NCI-H82 (cell line): ENCODE measurements around the gene ACKR1.
A peak's percentile ranks its signal among the peaks of the same experiment; 100 is the strongest.

Source experiments
- DNase-seq: peaks from one replicate; lab custom pipeline; 2025; lab: John Stamatoyannopoulos, UW

Gene ACKR1

DNA sequence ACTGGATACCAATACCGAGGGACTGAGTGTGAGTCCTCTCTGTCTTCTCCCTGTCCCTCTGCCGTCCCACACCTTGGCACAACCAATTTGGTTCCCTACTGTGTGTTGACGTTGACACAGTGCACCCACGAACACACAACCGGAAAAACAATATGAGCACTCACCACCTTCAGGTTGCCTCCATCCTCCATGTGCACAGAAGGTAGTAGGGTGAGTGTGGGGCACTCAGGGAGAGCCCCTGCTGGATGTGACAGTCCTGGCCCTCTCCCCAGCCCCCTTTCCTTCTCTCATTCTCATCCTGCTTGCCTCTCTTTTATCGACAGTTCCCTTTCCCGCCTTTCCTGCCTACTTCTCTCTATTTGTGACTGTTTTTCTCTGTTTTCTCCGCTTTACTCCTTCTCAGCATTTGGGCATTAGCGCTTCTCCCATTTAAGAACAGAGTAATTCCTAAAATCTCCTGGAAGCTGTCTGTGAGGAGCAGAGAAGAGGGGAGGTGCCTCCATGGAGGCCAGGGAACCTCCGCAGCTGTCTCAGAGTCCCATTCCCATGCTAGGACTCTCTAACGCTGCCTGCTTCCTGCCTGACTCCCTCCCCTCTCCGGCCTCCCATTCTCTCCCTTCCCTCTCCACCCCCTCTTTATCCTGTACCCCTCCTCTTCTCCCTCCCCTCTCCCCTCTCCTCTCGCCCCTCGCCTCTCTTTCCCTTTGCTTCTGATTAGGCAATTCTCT, 16.9 kb upstream of the ACKR1 start:
- peak; percentile 67 for DNase-seq

- peak; percentile 84 for DNase-seq
These were observed 16.3 kb upstream of the ACKR1 start for GRCh38 chr1:159188375-159188788.

GRCh38 chr1:159190441-159190840, 14.2 kb upstream of the ACKR1 start:
- DNase-seq: no peak

GRCh38 chr1:159196543-159196942, 8.1 kb upstream of the ACKR1 start:
- DNase-seq: peak; percentile 46

DNA sequence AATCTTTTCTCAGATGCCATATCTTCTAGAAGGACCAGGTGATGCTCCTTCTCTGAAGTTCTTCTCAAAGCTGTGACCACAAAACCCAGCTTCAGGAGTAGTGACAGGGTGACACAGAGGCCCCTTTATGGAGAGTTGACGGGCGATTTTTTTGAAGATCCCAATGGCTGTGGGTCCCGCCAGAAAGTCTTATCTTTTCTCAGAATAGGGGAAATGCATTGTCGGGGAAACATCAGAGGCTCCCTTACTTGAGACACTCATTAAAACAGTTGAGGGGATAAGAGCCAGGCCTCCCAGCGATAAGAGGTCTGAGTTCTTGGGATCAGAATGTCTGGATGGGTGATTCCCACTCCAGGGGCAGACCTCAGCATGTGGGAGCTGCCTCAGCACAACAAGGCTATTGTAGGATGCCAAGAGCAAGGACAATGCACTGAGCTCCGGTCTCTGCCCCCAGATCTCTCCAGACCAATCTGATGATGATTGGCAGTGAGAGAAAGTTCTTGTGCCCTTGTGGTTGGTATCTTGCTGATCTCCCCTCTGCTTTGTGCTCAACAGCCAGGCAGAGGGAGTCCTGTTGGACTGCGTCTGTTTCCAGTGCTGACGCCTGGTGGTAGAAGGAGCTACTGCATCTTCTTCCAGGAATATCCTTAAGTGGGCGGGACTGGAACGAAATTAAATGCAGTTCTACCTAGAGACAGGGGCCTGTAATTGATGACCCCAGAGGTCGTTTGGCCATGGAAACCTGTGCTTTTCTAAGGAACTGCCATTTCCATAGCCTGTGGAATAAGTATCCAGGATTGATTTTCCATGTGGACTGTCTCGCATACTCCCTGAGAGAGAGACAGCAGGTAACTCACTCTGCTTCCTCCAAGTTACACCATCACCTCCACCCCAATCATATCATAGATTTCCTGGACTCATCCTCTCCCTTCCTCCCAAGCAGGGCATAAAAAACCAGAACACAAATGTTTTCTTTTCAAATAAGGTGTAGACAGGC, 6.8 kb upstream of the ACKR1 start:
- peak; percentile 94 for DNase-seq

- no peak for DNase-seq
These were observed 4.8 kb upstream of the ACKR1 start for GRCh38 chr1:159199901-159200300.

- no peak for DNase-seq
These were observed 3.9 kb upstream of the ACKR1 start for GRCh38 chr1:159200769-159201168.

DNA sequence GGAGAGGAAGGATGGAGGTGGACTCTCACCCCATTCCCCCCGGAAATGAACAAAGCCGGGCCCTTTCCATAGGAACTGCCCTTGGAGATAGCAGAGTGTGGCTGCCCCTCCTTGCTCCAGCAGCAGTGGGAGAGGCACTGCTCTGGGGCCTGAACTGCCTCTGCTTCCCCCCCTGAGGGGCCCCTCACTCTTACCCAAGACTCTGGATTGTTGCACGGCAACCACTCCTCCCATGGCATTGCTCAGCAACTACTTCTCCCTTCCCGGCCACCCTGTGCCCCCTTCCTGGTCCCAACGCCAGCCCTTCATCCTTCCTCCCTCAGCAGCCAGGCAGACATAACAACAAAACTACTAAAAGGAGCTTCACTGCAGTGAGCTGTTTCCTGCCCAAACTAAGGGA, 3.0 kb upstream of the ACKR1 start:
- DNase-seq: no peak

GRCh38 chr1:159203610-159204009, 1.1 kb upstream of the ACKR1 start:
- DNase-seq: no peak

GRCh38 chr1:159205225-159205624, 550 bp downstream of the ACKR1 start:
- peak; percentile 42 for DNase-seq

- no peak for DNase-seq
These were observed 1.4 kb downstream of the ACKR1 start for GRCh38 chr1:159206110-159206509.

- DNase-seq: no peak
These were observed 2.4 kb downstream of the ACKR1 start for GRCh38 chr1:159207080-159207479.

DNA sequence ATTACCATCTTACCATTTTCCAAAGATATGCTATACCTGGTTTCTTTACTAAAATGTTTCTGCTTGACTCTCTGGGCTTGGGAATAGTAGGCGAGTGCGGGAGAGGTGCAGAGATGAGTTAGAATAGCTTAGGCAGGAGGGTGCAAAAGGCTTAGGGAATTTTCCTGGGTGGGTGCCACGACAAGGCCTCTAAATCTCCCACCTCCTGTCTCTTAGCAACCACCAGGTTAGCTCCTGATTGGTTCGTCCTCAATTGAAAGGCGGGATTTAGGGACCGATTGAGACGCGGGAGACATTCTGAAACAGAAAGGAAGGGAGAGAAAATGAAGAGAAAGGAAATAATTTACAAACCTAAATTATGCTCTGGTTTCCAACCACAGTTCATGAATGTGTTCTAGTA, 3.1 kb downstream of the ACKR1 start:
- DNase-seq: peak; percentile 91

- peak; percentile 59 for DNase-seq
These were observed 3.6 kb downstream of the ACKR1 start for GRCh38 chr1:159208175-159208825.

- DNase-seq: no peak
These were observed 4.4 kb downstream of the ACKR1 start for GRCh38 chr1:159209061-159209460.

DNA sequence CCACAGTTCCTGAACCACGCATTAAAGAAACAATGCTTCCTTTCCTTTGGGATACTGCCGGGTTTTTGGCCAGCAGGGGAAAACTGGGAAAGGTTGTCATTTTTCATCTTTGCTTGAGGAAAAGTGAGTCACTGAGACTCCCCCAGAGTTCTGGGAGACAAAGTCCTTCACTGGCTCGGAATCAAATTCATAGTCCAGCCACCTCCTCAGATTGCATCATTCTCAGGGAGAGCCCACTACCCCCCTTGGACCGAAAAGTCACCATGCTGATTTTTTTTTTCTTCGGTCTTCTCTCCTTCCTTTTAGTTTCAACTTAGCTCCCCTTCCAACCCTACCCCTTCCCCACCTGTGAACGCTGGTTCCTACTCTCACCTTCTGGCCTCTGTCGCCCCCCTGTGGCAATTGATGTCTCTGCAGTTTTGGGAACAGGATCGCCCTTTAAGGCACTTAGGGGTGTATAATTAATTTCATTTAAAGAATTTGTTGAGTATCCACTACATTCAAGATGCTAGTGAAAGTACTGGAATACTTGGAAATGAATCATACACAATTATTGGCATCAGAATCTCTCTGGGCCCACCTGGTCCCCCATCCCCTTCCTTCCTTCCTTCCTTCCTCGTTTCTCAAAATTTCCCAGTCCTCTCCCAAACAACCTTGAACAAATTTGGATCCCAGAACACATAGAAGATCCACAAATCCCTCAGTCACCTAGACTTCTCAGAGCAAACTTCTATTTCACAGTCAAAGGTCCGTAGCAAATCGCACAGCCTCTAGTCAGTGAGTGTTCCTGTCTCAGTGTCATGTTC, 6.9 kb downstream of the ACKR1 start:
- peak; percentile 81 for DNase-seq

- peak; percentile 65 for DNase-seq
These were observed 7.9 kb downstream of the ACKR1 start for GRCh38 chr1:159212596-159212995.

- DNase-seq: peak; percentile 75
These were observed 9.6 kb downstream of the ACKR1 start for GRCh38 chr1:159214149-159214760.

GRCh38 chr1:159218649-159219636, 14.3 kb downstream of the ACKR1 start:
- no peak for DNase-seq
